ENCODE data around the gene CDC42BPA. TPM values are rescaled to one million over a fixed set of nuclear protein-coding genes. Genes with fewer than 3 reads are reported as not detected.

The CDC42BPA gene
- total and polyA plus RNA-seq, 2 of the 8 experiments (the other 6 are each of a cell fraction or from before 2014, with no cell fraction given), result 7.1 to 28.5 TPM

- Histone ChIP-seq H3K18ac (ENCODE audit: extremely low read depth, low read length) (no peak overlapping the region), H3K4ac (replicated peaks; ENCODE audit: insufficient read length, low read depth, low read length) (no peak overlapping the region), H3K23me2 (ENCODE audit: low read depth, low read length) (peaks cover 2% of the 10 kb centered on the region; the same call in 1 of the 2 replicates), H2AK5ac (ENCODE audit: low read depth, low read length) (no peak overlapping the region), H2BK15ac (ENCODE audit: low read length) (no peak overlapping the region), H2BK5ac (ENCODE audit: low read depth, low read length) (no peak overlapping the region), H3K9me3 (ENCODE audit: insufficient read depth in 2 of 2, low read depth in 1 of 2, low read length in 1 of 2) (no peaks in the 10 kb centered on the region), H2AFZ (ENCODE audit: low read length) (no peak overlapping the region), H3K36me3 (ENCODE audit: control insufficient read depth in 2 of 4, insufficient read depth in 4 of 4, low read length in 3 of 4) (no peaks in the 10 kb centered on the region), H3K79me1 (ENCODE audit: low read depth, low read length) (no peaks in the 10 kb centered on the region), H4K91ac (replicated peaks; ENCODE audit: insufficient read length, low read length) (no peak overlapping the region), H4K8ac (ENCODE audit: extremely low read depth, insufficient read depth, low read length) (no peak overlapping the region), H2BK120ac (replicated peaks; ENCODE audit: low read depth, low read length) (no peak overlapping the region), H2BK20ac (ENCODE audit: low read length) (no peak overlapping the region), H4K20me1 (replicated peaks in 1 of 2; ENCODE audit: control insufficient read depth in 1 of 2, insufficient read depth in 2 of 2, low read length in 2 of 2) (peaks cover 0 to 3% of the 10 kb centered on the region in 2 experiments), H4K5ac (ENCODE audit: insufficient read length, low read depth, low read length) (no peak overlapping the region), H3K4me3 (ENCODE audit: extremely low read depth in 1 of 4, insufficient read depth in 2 of 4, low read depth in 3 of 4, low read length in 4 of 4) (no peak overlapping the region), H3K4me2 (ENCODE audit: insufficient read depth in 1 of 2, low read depth in 2 of 2, low read length in 2 of 2) (no peak overlapping the region), H3K23ac (ENCODE audit: insufficient read length) (no peak overlapping the region), H3K27me3 (replicated peaks in 1 of 4; ENCODE audit: control insufficient read depth in 3 of 4, extremely low read depth in 1 of 4, insufficient read depth in 3 of 4, low read length in 3 of 4) (no peaks in the 10 kb centered on the region), H3K79me2 (ENCODE audit: control insufficient read depth in 1 of 2, insufficient read depth in 2 of 2, low read length in 2 of 2) (no peaks in the 10 kb centered on the region), H3K56ac (replicated peaks; ENCODE audit: insufficient read length, low read depth, low read length) (no peak overlapping the region), H3K27ac (ENCODE audit: low read depth, low read length) (no peak overlapping the region), H3K9ac (replicated peaks in 1 of 4; ENCODE audit: extremely low read depth in 1 of 4, low read depth in 3 of 4, low read length in 3 of 4) (no peak overlapping the region), H3K14ac (ENCODE audit: insufficient read length) (no peak overlapping the region), H3K4me1 (replicated peaks in 1 of 4; ENCODE audit: control insufficient read depth in 3 of 4, insufficient read depth in 4 of 4, low read length in 3 of 4) (no peaks in the 10 kb centered on the region), H2BK12ac (ENCODE audit: low read depth, low read length) (no peak overlapping the region)
- WGBS, 2 experiments (ENCODE audit: extremely low coverage in 1 of 2, insufficient coverage in 1 of 2, insufficient read length in 1 of 2, insufficient replicate concordance in 2 of 2, low coverage in 1 of 2, low lambda C conversion rate in 2 of 2, missing lambda C conversion rate in 1 of 2), result 87% methylated on average over 3 of the region's 3 CpGs; no CpG with 5 or more reads in 1 of the 2 experiments
- ChIA-PET CTCF (ENCODE audit: partially characterized antibody) (interaction anchor here (1.9 kb wide), 1 partner anchor 8 kb away, joined by 7 read pairs; no protein-coding TSS in a partner anchor), POLR2A (ENCODE audit: partially characterized antibody) (interaction anchor here (1.0 kb wide), 1 partner anchor 18 kb away, joined by 4 read pairs; no protein-coding TSS in a partner anchor)
- DNase-seq (ENCODE audit: low read depth in 1 of 2, low spot score in 2 of 2), result no peak
- FAIRE-seq, result no peak
- TF ChIP-seq ATF2 (IDR thresholded peaks at IDR 0.05; ENCODE audit: low read length) (no peak), MAFK (IDR thresholded peaks at IDR 0.05; ENCODE audit: low read depth, low read length) (no peak)
- TF ChIP-seq, protein P1, sequence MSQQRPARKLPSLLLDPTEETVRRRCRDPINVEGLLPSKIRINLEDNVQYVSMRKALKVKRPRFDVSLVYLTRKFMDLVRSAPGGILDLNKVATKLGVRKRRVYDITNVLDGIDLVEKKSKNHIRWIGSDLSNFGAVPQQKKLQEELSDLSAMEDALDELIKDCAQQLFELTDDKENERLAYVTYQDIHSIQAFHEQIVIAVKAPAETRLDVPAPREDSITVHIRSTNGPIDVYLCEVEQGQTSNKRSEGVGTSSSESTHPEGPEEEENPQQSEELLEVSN (IDR thresholded peaks at IDR 0.05), result no peak
Observed at GRCh38 chr1:227002531-227003049, 315.7 kb downstream of the CDC42BPA start.

All from H1 (cell line).